ENCODE data around the gene DUSP28. TPM values are rescaled to one million over a fixed set of nuclear protein-coding genes. Genes with fewer than 3 reads are reported as not detected.
A peak's percentile ranks its signal among the peaks of the same experiment; 100 is the strongest.

DUSP28 gene
- total RNA-seq, 6 donors from 2014 or later: 3.2 to 30.4 (median 5.7) TPM

DNA sequence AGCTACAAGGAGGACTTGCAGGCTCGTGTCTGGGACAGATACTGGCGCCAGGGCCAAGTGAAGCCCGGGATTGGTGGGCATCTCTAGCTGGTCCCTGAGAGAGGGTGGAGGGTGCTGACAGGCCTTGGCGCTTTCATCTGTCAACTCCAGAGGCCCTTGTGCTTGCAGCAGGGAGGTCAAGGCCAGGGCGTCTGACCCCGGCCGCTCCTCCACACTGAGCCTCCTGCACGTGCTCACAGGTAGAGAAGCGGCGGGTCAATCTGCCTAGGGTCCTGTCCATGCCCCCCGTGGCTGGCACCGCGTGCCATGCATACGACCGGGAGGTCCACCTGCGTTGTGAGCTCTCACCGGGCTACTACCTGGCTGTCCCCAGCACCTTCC is 35.9 kb downstream of the DUSP28 start:
- Histone ChIP-seq H3K4me3 (no peak overlapping the region), H3K36me3 (peaks cover 3 to 85% (median 63%) of the 10 kb centered on the region in 4 donors), H3K27me3 (no peaks in the 10 kb centered on the region), H3K4me1 (no peaks in the 10 kb centered on the region), H3K9me3 (no peaks in the 10 kb centered on the region), H3K27ac (no peak overlapping the region)
- WGBS, 2 donors: 93 to 96% methylated on average over 8 to 17 of the region's 17 CpGs
- TF ChIP-seq POLR2AphosphoS5 (IDR thresholded peaks at IDR 0.05): no peak
- TF ChIP-seq CTCF (IDR thresholded peaks at IDR 0.05): no peak
- TF ChIP-seq POLR2A (IDR thresholded peaks at IDR 0.05): no peak
- DNase-seq: peak in 1 of 2 donors; percentile 54
- ATAC-seq (ENCODE audit: low FRiP score in 2 of 2): no peak

GRCh38 chr2:240596491-240596931 is 36.4 kb downstream of the DUSP28 start:
- DNase-seq: peak in 1 of 2 donors; percentile 77
- TF ChIP-seq POLR2A (IDR thresholded peaks at IDR 0.05) (no peak), POLR2AphosphoS5 (IDR thresholded peaks at IDR 0.05) (no peak), EP300 (IDR thresholded peaks at IDR 0.05) (no peak), CTCF (IDR thresholded peaks at IDR 0.05) (no peak)
- Histone ChIP-seq H3K27me3 (no peaks in the 10 kb centered on the region), H3K4me3 (no peak overlapping the region), H3K4me1 (no peaks in the 10 kb centered on the region), H3K27ac (no peak overlapping the region), H3K36me3 (peaks cover 3 to 81% (median 61%) of the 10 kb centered on the region in 4 donors), H3K9me3 (no peaks in the 10 kb centered on the region)
- 96 to 98% methylated on average over 15 to 23 of the region's 23 CpGs for WGBS, 2 donors
- no peak for ATAC-seq (ENCODE audit: low FRiP score in 2 of 2)

GRCh38 chr2:240597054-240597418 is 36.9 kb downstream of the DUSP28 start:
- TF ChIP-seq POLR2AphosphoS5 (IDR thresholded peaks at IDR 0.05) (no peak), EP300 (IDR thresholded peaks at IDR 0.05) (no peak)
- H3K4me3 ChIP-seq: no peak overlapping the region
- H3K27me3 ChIP-seq: no peaks in the 10 kb centered on the region
- no peak for ATAC-seq (ENCODE audit: low FRiP score in 2 of 2)
- WGBS, 2 donors: 92 to 95% methylated on average over 6 to 10 of the region's 10 CpGs
- no peaks in the 10 kb centered on the region for H3K9me3 ChIP-seq
- H3K4me1 ChIP-seq: no peaks in the 10 kb centered on the region
- peak in 1 of 2 donors; percentile 44 for DNase-seq
- no peak overlapping the region for H3K27ac ChIP-seq
- peaks cover 3 to 75% (median 56%) of the 10 kb centered on the region in 4 donors for H3K36me3 ChIP-seq

DNA sequence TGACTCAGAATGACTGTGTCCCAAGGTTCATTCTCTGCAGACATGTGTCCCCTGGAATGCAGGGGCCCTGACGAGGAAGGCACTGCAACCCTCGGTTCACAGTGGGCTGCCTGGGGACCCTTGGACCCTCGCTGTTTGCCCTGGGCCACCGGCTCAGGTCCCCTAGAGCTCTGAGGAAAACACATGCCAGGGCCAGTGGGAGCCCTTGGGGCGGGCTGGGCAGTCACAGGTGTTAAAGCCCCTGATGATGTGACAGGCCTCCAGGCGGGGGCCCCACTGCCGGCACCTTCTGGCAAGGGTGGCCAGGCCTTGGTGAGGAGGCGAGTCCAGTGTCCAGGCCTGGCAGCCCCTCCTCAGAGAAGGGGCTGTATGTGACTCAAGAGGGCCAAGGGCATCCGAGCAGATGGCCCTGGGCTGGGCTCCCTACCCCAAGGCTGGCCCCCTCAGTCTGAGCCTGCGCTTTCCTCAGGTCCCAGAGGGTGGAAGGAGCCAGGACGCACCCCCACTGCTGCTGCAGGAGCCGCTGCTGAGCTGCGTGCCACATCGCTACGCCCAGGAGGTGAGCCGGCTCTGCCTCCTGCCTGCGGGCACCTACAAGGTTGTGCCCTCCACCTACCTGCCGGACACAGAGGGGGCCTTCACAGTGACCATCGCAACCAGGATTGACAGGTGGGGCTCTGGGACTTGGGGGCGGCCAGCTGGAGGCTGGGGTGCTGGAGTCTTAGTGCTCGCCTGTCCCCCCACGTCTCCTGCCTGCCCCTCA is 37.4 kb downstream of the DUSP28 start:
- H3K27ac ChIP-seq: no peak overlapping the region
- no peaks in the 10 kb centered on the region for H3K9me3 ChIP-seq
- H3K36me3 ChIP-seq: peaks cover 3 to 70% (median 51%) of the 10 kb centered on the region in 4 donors
- 90 to 100% methylated on average over 2 to 12 of the region's 22 CpGs for WGBS, 2 donors
- no peak for TF ChIP-seq POLR2A (IDR thresholded peaks at IDR 0.05)
- TF ChIP-seq EP300 (IDR thresholded peaks at IDR 0.05): no peak
- TF ChIP-seq CTCF (IDR thresholded peaks at IDR 0.05): no peak
- no peak for TF ChIP-seq POLR2AphosphoS5 (IDR thresholded peaks at IDR 0.05)
- ATAC-seq (ENCODE audit: low FRiP score in 2 of 2) (no peak), DNase-seq (peak in 1 of 2 donors; percentile 74)
- no peaks in the 10 kb centered on the region for H3K27me3 ChIP-seq
- no peak overlapping the region for H3K4me3 ChIP-seq
- no peaks in the 10 kb centered on the region for H3K4me1 ChIP-seq

DNA sequence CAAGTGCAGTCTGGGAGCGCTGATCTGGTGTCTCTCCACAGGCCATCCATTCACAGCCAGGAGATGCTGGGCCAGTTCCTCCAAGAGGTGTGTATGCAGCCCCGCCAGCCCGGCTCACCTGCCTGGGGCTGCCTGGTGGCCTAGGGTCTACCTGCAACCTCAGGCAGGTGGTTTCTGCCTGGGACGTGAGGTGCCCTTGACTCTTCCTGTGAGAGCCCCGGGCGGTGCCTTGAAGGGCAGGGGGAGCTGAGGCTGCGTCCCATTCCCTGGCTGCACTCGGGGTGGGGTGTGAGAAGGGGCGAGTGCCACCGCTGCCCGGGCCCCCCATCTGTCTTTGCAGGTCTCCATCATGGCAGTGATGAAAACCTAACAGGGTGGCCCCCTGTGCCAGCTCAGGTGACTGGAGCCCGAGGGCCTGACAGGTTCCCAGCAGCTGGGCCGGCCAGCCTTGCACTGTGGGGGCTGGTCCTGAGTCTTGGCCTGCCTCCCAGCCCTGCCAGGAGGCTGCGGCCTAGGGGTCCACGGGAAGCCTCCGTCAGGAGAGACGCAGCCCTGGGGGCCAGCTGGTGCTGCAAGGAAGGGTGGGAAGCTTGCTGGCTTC is 38.3 kb downstream of the DUSP28 start:
- H3K36me3 ChIP-seq: peaks cover 3 to 63% (median 45%) of the 10 kb centered on the region in 4 donors
- ATAC-seq (ENCODE audit: low FRiP score in 2 of 2) (no peak), DNase-seq (peak in 1 of 2 donors; percentile 74)
- H3K27me3 ChIP-seq: no peaks in the 10 kb centered on the region
- no peaks in the 10 kb centered on the region for H3K9me3 ChIP-seq
- no peak for TF ChIP-seq EP300 (IDR thresholded peaks at IDR 0.05)
- TF ChIP-seq POLR2AphosphoS5 (IDR thresholded peaks at IDR 0.05): no peak
- no peak for TF ChIP-seq CTCF (IDR thresholded peaks at IDR 0.05)
- TF ChIP-seq POLR2A (IDR thresholded peaks at IDR 0.05): no peak
- H3K27ac ChIP-seq: no peak overlapping the region
- 92 to 95% methylated on average over 4 to 17 of the region's 17 CpGs for WGBS, 2 donors
- no peaks in the 10 kb centered on the region for H3K4me1 ChIP-seq
- H3K4me3 ChIP-seq: no peak overlapping the region
